Gastrocnemius medialis (tissue), 4 donors: ENCODE data around the gene RASSF4.

Experiments
- POLR2A ChIP-seq, 2 donors: fragments of 450-650 bp; IDR thresholded peaks; one replicate each; pipeline ENCODE4 v1.6.1; 2017; ENCODE audit warnings: antibody characterized with exemption in 2 of 2, mild to moderate bottlenecking in 2 of 2, moderate library complexity in 2 of 2
- TF ChIP-seq, protein P1 (sequence below), 5 experiments: fragments of 450-650 bp in 3 of 5; fragments of 200-600 bp in 2 of 5; sonication (generic) in 2 of 5; IDR thresholded peaks in 4 of 5; conservative IDR thresholded peaks in 1 of 5; 1 replicate in 4 of 5; 2 replicates in 1 of 5; pipeline ENCODE4 v1.5.1; 2016 to 2019; ENCODE audit warnings: antibody characterized with exemption in 5 of 5, mild to moderate bottlenecking in 3 of 5, moderate library complexity in 3 of 5

- TF ChIP-seq, protein P1, sequence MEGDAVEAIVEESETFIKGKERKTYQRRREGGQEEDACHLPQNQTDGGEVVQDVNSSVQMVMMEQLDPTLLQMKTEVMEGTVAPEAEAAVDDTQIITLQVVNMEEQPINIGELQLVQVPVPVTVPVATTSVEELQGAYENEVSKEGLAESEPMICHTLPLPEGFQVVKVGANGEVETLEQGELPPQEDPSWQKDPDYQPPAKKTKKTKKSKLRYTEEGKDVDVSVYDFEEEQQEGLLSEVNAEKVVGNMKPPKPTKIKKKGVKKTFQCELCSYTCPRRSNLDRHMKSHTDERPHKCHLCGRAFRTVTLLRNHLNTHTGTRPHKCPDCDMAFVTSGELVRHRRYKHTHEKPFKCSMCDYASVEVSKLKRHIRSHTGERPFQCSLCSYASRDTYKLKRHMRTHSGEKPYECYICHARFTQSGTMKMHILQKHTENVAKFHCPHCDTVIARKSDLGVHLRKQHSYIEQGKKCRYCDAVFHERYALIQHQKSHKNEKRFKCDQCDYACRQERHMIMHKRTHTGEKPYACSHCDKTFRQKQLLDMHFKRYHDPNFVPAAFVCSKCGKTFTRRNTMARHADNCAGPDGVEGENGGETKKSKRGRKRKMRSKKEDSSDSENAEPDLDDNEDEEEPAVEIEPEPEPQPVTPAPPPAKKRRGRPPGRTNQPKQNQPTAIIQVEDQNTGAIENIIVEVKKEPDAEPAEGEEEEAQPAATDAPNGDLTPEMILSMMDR (IDR thresholded peaks at IDR 0.05 in 4 of 5, conservative IDR thresholded peaks at IDR 0.05 in 1 of 5) = no peak
- TF ChIP-seq POLR2A (IDR thresholded peaks at IDR 0.05) = no peak
These were observed 84.7 kb downstream of the RASSF4 start for GRCh38 chr10:45044290-45044689.
